ENCODE results near the gene SLC28A3. TPM values are rescaled to one million over a fixed set of nuclear protein-coding genes. Genes with fewer than 3 reads are reported as not detected.
A peak's percentile ranks its signal among the peaks of the same experiment; 100 is the strongest.
"Not testable (repeated sequence)": the region's sequence is repeated elsewhere in the genome, so short reads cannot be mapped to it uniquely, and the experiment has no call there.

Gene SLC28A3
- total RNA-seq, 2 experiments from 2014 or later = not detected

DNA sequence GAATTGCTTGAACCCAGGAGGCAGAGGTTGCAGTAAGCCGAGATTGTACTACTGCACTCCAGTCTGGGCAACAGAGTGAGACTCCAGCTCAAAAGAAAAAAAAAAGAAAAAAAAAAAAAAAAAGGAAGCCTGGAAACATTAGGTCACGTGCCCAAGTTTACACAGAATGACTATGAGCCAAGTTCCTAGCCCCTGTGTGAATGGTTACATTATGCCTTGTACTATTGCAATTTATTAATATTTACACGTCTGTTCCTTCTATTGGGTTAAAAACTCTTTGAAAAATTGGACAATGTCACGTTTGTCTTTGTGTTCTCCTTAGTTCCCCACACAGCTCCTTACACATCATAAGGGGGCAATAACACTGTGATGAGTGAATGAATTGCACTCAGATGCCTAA lies 33.5 kb upstream of the SLC28A3 start:
- no peak overlapping the region for H3K27ac Mint-ChIP-seq
- TF ChIP-seq, protein P1, sequence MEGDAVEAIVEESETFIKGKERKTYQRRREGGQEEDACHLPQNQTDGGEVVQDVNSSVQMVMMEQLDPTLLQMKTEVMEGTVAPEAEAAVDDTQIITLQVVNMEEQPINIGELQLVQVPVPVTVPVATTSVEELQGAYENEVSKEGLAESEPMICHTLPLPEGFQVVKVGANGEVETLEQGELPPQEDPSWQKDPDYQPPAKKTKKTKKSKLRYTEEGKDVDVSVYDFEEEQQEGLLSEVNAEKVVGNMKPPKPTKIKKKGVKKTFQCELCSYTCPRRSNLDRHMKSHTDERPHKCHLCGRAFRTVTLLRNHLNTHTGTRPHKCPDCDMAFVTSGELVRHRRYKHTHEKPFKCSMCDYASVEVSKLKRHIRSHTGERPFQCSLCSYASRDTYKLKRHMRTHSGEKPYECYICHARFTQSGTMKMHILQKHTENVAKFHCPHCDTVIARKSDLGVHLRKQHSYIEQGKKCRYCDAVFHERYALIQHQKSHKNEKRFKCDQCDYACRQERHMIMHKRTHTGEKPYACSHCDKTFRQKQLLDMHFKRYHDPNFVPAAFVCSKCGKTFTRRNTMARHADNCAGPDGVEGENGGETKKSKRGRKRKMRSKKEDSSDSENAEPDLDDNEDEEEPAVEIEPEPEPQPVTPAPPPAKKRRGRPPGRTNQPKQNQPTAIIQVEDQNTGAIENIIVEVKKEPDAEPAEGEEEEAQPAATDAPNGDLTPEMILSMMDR (IDR thresholded peaks at IDR 0.05) = no peak
- DNase-seq (no peak), ATAC-seq (ENCODE audit: poor library complexity) (no peak)
- ChIA-PET POLR2A (no interaction called here), CTCF (no interaction called here)
- H3K36me3 Mint-ChIP-seq (ENCODE audit: low read depth) = no peaks in the 10 kb centered on the region
- no peaks in the 10 kb centered on the region for H3K4me1 Mint-ChIP-seq (ENCODE audit: low read depth)
- peaks cover 23% of the 10 kb centered on the region for H3K27me3 Mint-ChIP-seq
- Histone ChIP-seq H3K36me3 (ENCODE audit: insufficient read depth, low read length) (no peaks in the 10 kb centered on the region), H3K4me3 (ENCODE audit: low read length) (no peak overlapping the region), H3K9me3 (ENCODE audit: control insufficient read depth in 1 of 2, insufficient read depth in 1 of 2, low read length in 2 of 2) (no peaks in the 10 kb centered on the region), H3K27ac (ENCODE audit: low read depth in 1 of 2, low read length in 2 of 2) (no peak overlapping the region), H3K4me1 (ENCODE audit: insufficient read depth, low read length) (no peaks in the 10 kb centered on the region), H3K27me3 (ENCODE audit: control insufficient read depth in 1 of 2, insufficient read depth in 2 of 2, low read length in 2 of 2) (peaks cover 0 to 6% of the 10 kb centered on the region in 2 experiments)
- intact Hi-C loops (cut with DNase I, micrococcal nuclease) = no loop called here
- H3K4me3 Mint-ChIP-seq = no peak overlapping the region
- no peaks in the 10 kb centered on the region for H3K9me3 Mint-ChIP-seq

DNA sequence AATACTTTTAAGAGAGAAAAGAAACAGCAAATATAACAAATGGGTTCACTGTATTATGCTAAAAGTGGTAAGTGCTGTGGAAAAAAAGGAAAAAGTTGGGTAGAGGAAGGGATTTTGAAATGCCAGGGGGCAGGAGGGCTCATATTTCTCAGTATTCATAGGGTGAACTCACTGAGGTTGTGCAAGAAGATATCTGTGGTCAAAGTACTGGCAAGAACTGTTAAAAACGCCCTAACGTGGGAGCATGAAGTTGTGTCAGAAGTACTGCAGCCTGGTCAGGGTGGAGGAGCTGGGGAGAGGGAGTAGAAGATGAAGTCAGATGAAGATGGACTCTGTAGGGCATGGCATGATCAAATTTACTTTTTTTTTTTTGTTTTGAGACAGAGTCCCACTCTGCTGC lies 31.2 kb upstream of the SLC28A3 start:
- Mint-ChIP-seq H3K36me3 (ENCODE audit: low read depth) (no peaks in the 10 kb centered on the region), H3K9me3 (no peaks in the 10 kb centered on the region), H3K27me3 (peaks cover 21% of the 10 kb centered on the region), H3K27ac (no peak overlapping the region), H3K4me3 (no peak overlapping the region), H3K4me1 (ENCODE audit: low read depth) (no peaks in the 10 kb centered on the region)
- ATAC-seq (ENCODE audit: poor library complexity) (no peak), DNase-seq (peak in 3 of 14 experiments; percentile 17 to 47 (median 24))
- TF ChIP-seq, protein P1 (IDR thresholded peaks at IDR 0.05) = no peak
- POLR2A ChIA-PET = no interaction called here
- Histone ChIP-seq H3K27ac (ENCODE audit: low read depth in 1 of 2, low read length in 2 of 2) (no peak overlapping the region), H3K9me3 (ENCODE audit: control insufficient read depth in 1 of 2, insufficient read depth in 1 of 2, low read length in 2 of 2) (peaks cover 0 to 6% of the 10 kb centered on the region in 2 experiments), H3K4me3 (ENCODE audit: low read length) (no peak overlapping the region), H3K27me3 (ENCODE audit: control insufficient read depth in 1 of 2, insufficient read depth in 2 of 2, low read length in 2 of 2) (peaks cover 3 to 6% of the 10 kb centered on the region in 2 experiments), H3K4me1 (ENCODE audit: insufficient read depth, low read length) (no peaks in the 10 kb centered on the region), H3K36me3 (ENCODE audit: insufficient read depth, low read length) (no peaks in the 10 kb centered on the region)
- intact Hi-C loops (cut with DNase I, micrococcal nuclease) = no loop called here
- CTCF ChIA-PET = no interaction called here

DNA sequence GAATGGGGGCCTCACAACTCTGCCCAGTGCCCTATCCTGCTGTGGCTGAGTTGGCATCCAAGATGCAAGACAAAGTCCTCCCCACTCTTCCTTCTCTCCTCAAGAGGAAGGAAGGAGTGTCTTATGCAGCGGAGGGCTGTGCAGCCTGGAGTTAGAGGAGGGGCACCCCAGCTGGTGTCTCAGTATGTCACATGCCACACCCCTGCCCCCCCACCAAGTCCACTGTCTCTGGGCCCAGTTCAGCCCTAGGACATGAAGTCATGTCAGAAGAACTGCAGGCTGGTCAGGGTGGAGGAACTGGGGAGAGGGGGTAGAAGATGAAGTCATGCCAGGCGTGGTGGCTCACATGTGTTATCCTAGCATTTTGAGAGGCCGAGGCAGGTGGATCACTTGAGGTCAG lies 28.0 kb upstream of the SLC28A3 start:
- no peak for ATAC-seq (ENCODE audit: poor library complexity)
- H3K4me3 Mint-ChIP-seq = no peak overlapping the region
- ChIA-PET POLR2A (no interaction called here), CTCF (no interaction called here)
- H3K4me1 ChIP-seq (ENCODE audit: insufficient read depth, low read length) = no peaks in the 10 kb centered on the region
- H3K27ac ChIP-seq (ENCODE audit: low read depth in 1 of 2, low read length in 2 of 2) = no peak overlapping the region
- no peak overlapping the region for H3K4me3 ChIP-seq (ENCODE audit: low read length)
- no peaks in the 10 kb centered on the region for H3K4me1 Mint-ChIP-seq (ENCODE audit: low read depth)
- peaks cover 0 to 14% of the 10 kb centered on the region in 2 experiments for H3K9me3 ChIP-seq (ENCODE audit: control insufficient read depth in 1 of 2, insufficient read depth in 1 of 2, low read length in 2 of 2)
- H3K27me3 Mint-ChIP-seq = peaks cover 27% of the 10 kb centered on the region
- H3K36me3 ChIP-seq (ENCODE audit: insufficient read depth, low read length) = no peaks in the 10 kb centered on the region
- no peaks in the 10 kb centered on the region for H3K36me3 Mint-ChIP-seq (ENCODE audit: low read depth)
- peaks cover 7% of the 10 kb centered on the region for H3K9me3 Mint-ChIP-seq
- intact Hi-C loops (cut with DNase I, micrococcal nuclease) = no loop called here
- TF ChIP-seq, protein P1 (IDR thresholded peaks at IDR 0.05) = no peak
- H3K27me3 ChIP-seq (ENCODE audit: control insufficient read depth in 1 of 2, insufficient read depth in 2 of 2, low read length in 2 of 2) = peaks cover 3 to 6% of the 10 kb centered on the region in 2 experiments
- no peak overlapping the region for H3K27ac Mint-ChIP-seq
- peak in 1 of 14 experiments; percentile 15 for DNase-seq

DNA sequence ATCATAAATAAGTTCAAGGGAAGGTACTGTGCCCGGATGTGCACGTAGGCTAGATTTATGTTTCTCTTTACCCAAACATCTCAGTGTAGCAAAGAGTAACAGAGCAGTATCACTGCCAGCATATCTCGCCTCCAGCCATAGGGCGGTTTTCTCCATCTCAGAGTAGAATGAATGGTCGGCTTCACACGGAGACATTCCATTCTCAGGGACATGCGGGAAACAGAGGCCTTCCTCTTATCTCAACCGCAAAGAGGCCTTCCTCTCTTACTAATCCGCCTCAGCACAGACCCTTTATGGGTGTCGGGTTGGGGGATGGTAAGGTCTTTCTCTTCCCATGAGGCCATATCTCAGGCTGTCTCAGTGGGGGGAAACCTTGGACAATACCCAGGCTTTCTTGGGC lies 27.2 kb upstream of the SLC28A3 start:
- ATAC-seq (ENCODE audit: poor library complexity); H3K27ac Mint-ChIP-seq; H3K4me1 ChIP-seq (ENCODE audit: insufficient read depth, low read length); H3K4me1 Mint-ChIP-seq (ENCODE audit: low read depth); H3K36me3 Mint-ChIP-seq (ENCODE audit: low read depth); H3K4me3 ChIP-seq (ENCODE audit: low read length); intact Hi-C loops (cut with DNase I, micrococcal nuclease); H3K27ac ChIP-seq (ENCODE audit: low read depth in 1 of 2, low read length in 2 of 2); DNase-seq; H3K4me3 Mint-ChIP-seq; H3K27me3 ChIP-seq (ENCODE audit: control insufficient read depth in 1 of 2, insufficient read depth in 2 of 2, low read length in 2 of 2); H3K36me3 ChIP-seq (ENCODE audit: insufficient read depth, low read length); POLR2A ChIA-PET; CTCF ChIA-PET; H3K9me3 Mint-ChIP-seq: not testable (repeated sequence)
- peaks cover 0 to 14% of the 10 kb centered on the region in 2 experiments for H3K9me3 ChIP-seq (ENCODE audit: control insufficient read depth in 1 of 2, insufficient read depth in 1 of 2, low read length in 2 of 2)
- peaks cover 27% of the 10 kb centered on the region for H3K27me3 Mint-ChIP-seq

Measured in CD4-positive, alpha-beta T cell (primary cell).